Measurements from ENCODE around the gene ARSI.

GRCh38 chr5:150295741-150296486 lies 6.8 kb downstream of the ARSI start:
- TF ChIP-seq CTCF (conservative IDR thresholded peaks at IDR 0.05) (no peak), ZFX (IDR thresholded peaks at IDR 0.05) (no peak)
